Neutrophil (primary cell): ENCODE results near the gene ITFG1.

Source experiments
- H3K27ac ChIP-seq: fragments of 200-600 bp; sonication (generic); 2 replicates; pipeline ENCODE4 v1.5.1; 2016; ENCODE audit warnings: mild to moderate bottlenecking, moderate library complexity
- H3K27me3 ChIP-seq: fragments of 200-600 bp; sonication (generic); 2 replicates; pipeline ENCODE4 v1.6.0; 2016; ENCODE audit warnings: mild to moderate bottlenecking
- H3K36me3 ChIP-seq: fragments of 200-600 bp; sonication (generic); 2 replicates; pipeline ENCODE4 v1.5.1; 2017
- H3K4me1 ChIP-seq, 2 experiments: fragments of 200-600 bp in 1 of 2; sonication (generic) in 1 of 2; 1 replicate in 1 of 2; 2 replicates in 1 of 2; pipeline versions ENCODE4 v1.5.1 to v1.6.1; 2013 to 2016; ENCODE audit warnings: low read depth in 1 of 2, low read length in 1 of 2, mild to moderate bottlenecking in 1 of 2, moderate library complexity in 1 of 2; ENCODE audit not compliant: control insufficient read depth in 1 of 2, insufficient read depth in 1 of 2
- H3K4me3 ChIP-seq, 2 experiments: fragments of 200-600 bp in 1 of 2; sonication (generic) in 1 of 2; 1 replicate in 1 of 2; 2 replicates in 1 of 2; pipeline ENCODE4 v1.5.1; 2013 to 2016; ENCODE audit warnings: low read depth in 1 of 2, low read length in 1 of 2, mild to moderate bottlenecking in 1 of 2, moderate library complexity in 1 of 2
- H3K9me3 ChIP-seq: fragments of 200-600 bp; sonication (generic); 2 replicates; pipeline ENCODE4 v1.5.1; 2016
- TF ChIP-seq, protein P1 (sequence below): fragments of 200-600 bp; sonication (generic); IDR thresholded peaks from 2 replicates; pipeline ENCODE4 v1.5.1; 2016; ENCODE audit warnings: antibody characterized with exemption

The ITFG1 gene

DNA sequence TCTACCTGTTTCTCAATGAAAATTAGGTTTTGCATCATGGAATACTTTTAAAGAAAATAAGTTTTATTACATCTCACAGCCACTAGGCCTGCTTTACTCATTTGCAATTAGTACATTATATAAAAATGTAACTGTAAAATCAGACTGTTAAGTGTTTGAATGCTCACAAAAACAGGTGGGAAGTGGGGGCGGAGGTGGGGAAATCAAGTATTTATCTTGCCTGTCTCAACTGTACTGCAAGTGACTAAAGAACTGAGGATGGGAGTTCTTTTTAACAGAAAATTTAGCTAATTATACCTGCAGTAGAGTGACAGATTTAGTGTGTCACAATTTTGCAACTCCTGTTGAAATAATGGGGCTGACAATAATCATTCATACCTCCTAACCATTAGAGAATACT, 34.1 kb downstream of the ITFG1 start:
- H3K4me3 ChIP-seq = no peak overlapping the region
- no peaks in the 10 kb centered on the region for H3K4me1 ChIP-seq
- TF ChIP-seq, protein P1, sequence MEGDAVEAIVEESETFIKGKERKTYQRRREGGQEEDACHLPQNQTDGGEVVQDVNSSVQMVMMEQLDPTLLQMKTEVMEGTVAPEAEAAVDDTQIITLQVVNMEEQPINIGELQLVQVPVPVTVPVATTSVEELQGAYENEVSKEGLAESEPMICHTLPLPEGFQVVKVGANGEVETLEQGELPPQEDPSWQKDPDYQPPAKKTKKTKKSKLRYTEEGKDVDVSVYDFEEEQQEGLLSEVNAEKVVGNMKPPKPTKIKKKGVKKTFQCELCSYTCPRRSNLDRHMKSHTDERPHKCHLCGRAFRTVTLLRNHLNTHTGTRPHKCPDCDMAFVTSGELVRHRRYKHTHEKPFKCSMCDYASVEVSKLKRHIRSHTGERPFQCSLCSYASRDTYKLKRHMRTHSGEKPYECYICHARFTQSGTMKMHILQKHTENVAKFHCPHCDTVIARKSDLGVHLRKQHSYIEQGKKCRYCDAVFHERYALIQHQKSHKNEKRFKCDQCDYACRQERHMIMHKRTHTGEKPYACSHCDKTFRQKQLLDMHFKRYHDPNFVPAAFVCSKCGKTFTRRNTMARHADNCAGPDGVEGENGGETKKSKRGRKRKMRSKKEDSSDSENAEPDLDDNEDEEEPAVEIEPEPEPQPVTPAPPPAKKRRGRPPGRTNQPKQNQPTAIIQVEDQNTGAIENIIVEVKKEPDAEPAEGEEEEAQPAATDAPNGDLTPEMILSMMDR = no peak
- H3K9me3 ChIP-seq = no peaks in the 10 kb centered on the region
- no peak overlapping the region for H3K27ac ChIP-seq
- H3K27me3 ChIP-seq = no peaks in the 10 kb centered on the region
- H3K36me3 ChIP-seq = peaks cover 22% of the 10 kb centered on the region

DNA sequence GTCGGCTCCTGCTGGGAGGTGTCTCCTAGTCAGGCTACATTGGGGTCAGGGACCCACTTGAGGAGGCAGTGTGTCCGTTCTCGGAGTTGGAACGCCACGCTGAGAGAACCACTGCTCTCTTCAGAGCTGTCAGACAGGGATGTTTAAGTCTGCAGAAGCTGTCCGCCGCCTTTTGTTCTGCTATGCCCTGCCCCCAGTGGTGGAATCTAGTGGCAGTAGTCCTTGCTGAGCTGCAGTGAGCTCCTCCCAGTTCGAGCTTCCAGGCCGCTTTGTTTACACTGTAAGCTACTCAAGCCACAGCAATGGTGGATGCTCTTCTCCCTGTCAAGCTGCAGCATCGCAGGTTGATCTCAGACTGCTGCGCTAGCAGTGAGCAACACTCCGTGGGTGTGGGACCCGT, 36.0 kb downstream of the ITFG1 start:
- H3K4me3 ChIP-seq = no peak overlapping the region
- peaks cover 22% of the 10 kb centered on the region for H3K36me3 ChIP-seq
- no peak overlapping the region for H3K27ac ChIP-seq
- no peaks in the 10 kb centered on the region for H3K9me3 ChIP-seq
- H3K4me1 ChIP-seq = no peaks in the 10 kb centered on the region
- no peaks in the 10 kb centered on the region for H3K27me3 ChIP-seq
- TF ChIP-seq, protein P1 = no peak

DNA sequence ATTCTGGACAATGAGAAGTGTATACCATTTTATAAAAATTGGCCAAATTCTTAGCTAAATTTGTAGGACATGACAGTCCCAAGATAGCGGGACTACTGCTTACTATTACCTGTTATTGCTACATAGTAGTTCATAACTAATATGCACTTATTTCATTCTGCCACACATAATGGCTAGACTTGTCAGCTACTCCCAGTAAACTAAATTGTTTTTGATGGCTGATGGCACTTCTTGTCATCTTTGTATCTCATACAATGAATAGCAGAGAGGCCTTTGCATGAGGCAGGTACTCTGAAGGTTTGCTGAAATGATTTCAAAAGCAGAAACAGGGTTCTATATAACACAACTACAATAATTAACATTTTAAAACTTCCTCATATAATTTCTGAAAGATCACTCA, 44.0 kb downstream of the ITFG1 start:
- H3K9me3 ChIP-seq = no peaks in the 10 kb centered on the region
- H3K36me3 ChIP-seq = peaks cover 5% of the 10 kb centered on the region
- no peaks in the 10 kb centered on the region for H3K27me3 ChIP-seq
- TF ChIP-seq, protein P1 = no peak
- H3K27ac ChIP-seq = no peak overlapping the region
- H3K4me3 ChIP-seq = no peak overlapping the region
- H3K4me1 ChIP-seq = no peaks in the 10 kb centered on the region

DNA sequence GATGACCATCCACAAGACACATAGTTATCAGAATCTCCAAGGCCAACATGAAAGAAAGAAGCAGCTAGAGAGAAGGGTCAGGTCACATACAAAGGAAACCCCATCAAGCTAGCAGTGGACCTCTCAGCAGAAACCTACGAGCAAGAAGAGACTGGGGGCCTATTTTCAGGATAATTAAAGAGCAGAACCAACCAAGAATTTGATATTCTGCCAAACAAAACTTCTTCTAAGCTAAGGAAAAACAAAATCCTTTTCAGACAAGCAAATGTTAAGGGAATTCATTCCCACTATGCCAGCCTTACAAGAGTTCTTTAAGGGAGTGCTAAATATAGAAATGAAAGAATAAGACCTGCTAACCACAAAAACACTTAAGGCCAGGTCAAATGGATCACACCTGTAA, 47.8 kb downstream of the ITFG1 start:
- Histone ChIP-seq H3K36me3 (peaks cover 5% of the 10 kb centered on the region), H3K27me3 (no peaks in the 10 kb centered on the region), H3K9me3 (no peaks in the 10 kb centered on the region), H3K4me1 (no peaks in the 10 kb centered on the region), H3K4me3 (no peak overlapping the region), H3K27ac (no peak overlapping the region)
- TF ChIP-seq, protein P1 = no peak

DNA sequence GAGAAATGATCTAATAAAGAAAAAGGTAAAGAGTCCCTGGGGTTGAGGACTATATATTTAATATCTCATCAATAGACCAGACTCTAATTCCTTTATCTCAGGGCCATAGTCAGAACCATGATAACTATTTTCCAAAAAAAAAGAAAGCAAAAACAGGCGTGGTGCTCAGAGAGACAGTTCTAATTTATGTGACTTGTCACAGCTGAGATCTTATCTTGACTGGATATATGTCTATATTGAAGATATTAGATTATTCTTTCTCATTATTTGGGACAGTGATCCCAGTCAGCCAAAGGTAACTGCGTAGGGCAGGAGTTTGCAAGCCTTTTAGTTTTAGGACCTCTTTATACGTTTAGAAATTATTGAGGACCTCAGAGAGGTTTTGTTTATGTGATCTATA, 52.4 kb downstream of the ITFG1 start:
- Histone ChIP-seq H3K9me3 (no peaks in the 10 kb centered on the region), H3K27ac (no peak overlapping the region), H3K4me1 (no peaks in the 10 kb centered on the region), H3K36me3 (no peaks in the 10 kb centered on the region), H3K4me3 (no peak overlapping the region), H3K27me3 (no peaks in the 10 kb centered on the region)
- TF ChIP-seq, protein P1 = no peak
